Measurements from ENCODE around the gene GNG2.

GNG2 gene

GRCh38 chr14:51999084-51999483, 138.7 kb downstream of the GNG2 start:
- DNase-seq = no peak

GRCh38 chr14:52000019-52000582, 139.7 kb downstream of the GNG2 start:
- no peak for DNase-seq

- no peak for DNase-seq
These were observed 140.3 kb downstream of the GNG2 start for GRCh38 chr14:52000696-52001095.

GRCh38 chr14:52002542-52002941, 142.1 kb downstream of the GNG2 start:
- no peak for DNase-seq

GRCh38 chr14:52003324-52003723, 142.9 kb downstream of the GNG2 start:
- DNase-seq = no peak

GRCh38 chr14:52005625-52006024, 145.2 kb downstream of the GNG2 start:
- DNase-seq = no peak

- DNase-seq = no peak
These were observed 145.9 kb downstream of the GNG2 start for GRCh38 chr14:52006361-52006760.

- no peak for DNase-seq
These were observed 146.8 kb downstream of the GNG2 start for GRCh38 chr14:52007211-52007610.

GRCh38 chr14:52007637-52008036, 147.2 kb downstream of the GNG2 start:
- no peak for DNase-seq

- no peak for DNase-seq
These were observed 147.7 kb downstream of the GNG2 start for GRCh38 chr14:52008136-52008535.

- no peak for DNase-seq
These were observed 149.8 kb downstream of the GNG2 start for GRCh38 chr14:52010173-52010693.

- DNase-seq = no peak
These were observed 151.1 kb downstream of the GNG2 start for GRCh38 chr14:52011523-52011922.

GRCh38 chr14:52012635-52013034, 152.2 kb downstream of the GNG2 start:
- no peak for DNase-seq

GRCh38 chr14:52013984-52014600, 153.7 kb downstream of the GNG2 start:
- DNase-seq = no peak

GRCh38 chr14:52014601-52015267, 154.3 kb downstream of the GNG2 start:
- DNase-seq = no peak

GRCh38 chr14:52015411-52016030, 155.1 kb downstream of the GNG2 start:
- no peak for DNase-seq

GRCh38 chr14:52018252-52018651, 157.8 kb downstream of the GNG2 start:
- no peak for DNase-seq

- DNase-seq = no peak
These were observed 158.6 kb downstream of the GNG2 start for GRCh38 chr14:52018970-52019369.
